B cell (primary cell): Measurements from ENCODE around the gene AMDHD1. TPM values are rescaled to one million over a fixed set of nuclear protein-coding genes. Genes with fewer than 3 reads are reported as not detected.

Source experiments
- ATAC-seq: fragments of 200-7000 bp; cut with Tn5 transposase; one replicate; pipeline ENCODE4 v1.10.0; 2021; ENCODE audit warnings: low read depth, mild to moderate bottlenecking, moderate number of reproducible peaks, moderate library complexity
- CTCF ChIA-PET: fragments of 350-600 bp; sonication (Branson Sonifier 250); formaldehyde crosslinking; loops from one replicate; lab custom pipeline; 2021; ENCODE audit warnings: antibody characterized with exemption, inconsistent platforms; lab: Charles Lee
- POLR2A ChIA-PET: fragments of 350-600 bp; sonication (Branson Sonifier 250); formaldehyde crosslinking; loops from one replicate; lab custom pipeline; 2021; ENCODE audit warnings: antibody characterized with exemption; lab: Charles Lee
- DNase-seq: peaks from one replicate; pipeline ENCODE4 v3.0.0; 2013
- H2AFZ ChIP-seq: 2 replicates; pipeline ENCODE4 v1.6.1; 2012; ENCODE audit warnings: mild to moderate bottlenecking, low read depth, low read length; ENCODE audit not compliant: insufficient read depth, poor library complexity, severe bottlenecking
- H3K27ac ChIP-seq, 2 donors: 1 replicate in 1 of 2; 2 replicates in 1 of 2; pipeline ENCODE4 v1.5.1; 2012 to 2013; ENCODE audit warnings: low read length in 2 of 2, mild to moderate bottlenecking in 2 of 2, moderate library complexity in 1 of 2
- H3K27me3 ChIP-seq, 4 experiments: fragments of 200-600 bp in 1 of 4; sonication (generic) in 1 of 4; replicated peaks in 1 of 4; 1 replicate in 2 of 4; 2 replicates in 2 of 4; pipeline versions ENCODE4 v1.6.1 to v1.7.0; 2013 to 2016; ENCODE audit warnings: low read length in 3 of 4, mild to moderate bottlenecking in 2 of 4, mixed read lengths in 1 of 4, moderate library complexity in 1 of 4; ENCODE audit not compliant: insufficient read depth in 4 of 4, control insufficient read depth in 3 of 4; ENCODE audit errors: control extremely low read depth in 1 of 4
- H3K36me3 ChIP-seq, 2 experiments: replicated peaks in 1 of 2; 1 replicate in 1 of 2; 2 replicates in 1 of 2; pipeline versions ENCODE4 v1.6.1 to v1.7.1; 2013; ENCODE audit warnings: low read length in 1 of 2; ENCODE audit not compliant: insufficient read depth in 2 of 2, control insufficient read depth in 1 of 2; ENCODE audit errors: control extremely low read depth in 1 of 2, extremely low read depth in 1 of 2
- H3K4me1 ChIP-seq, 2 donors: fragments of 200-600 bp in 1 of 2; sonication (generic) in 1 of 2; 1 replicate in 1 of 2; 2 replicates in 1 of 2; pipeline versions ENCODE4 v1.5.1 to v1.6.1; 2013 to 2017; ENCODE audit warnings: low read length in 2 of 2; ENCODE audit not compliant: control insufficient read depth in 2 of 2, insufficient read depth in 2 of 2
- H3K4me2 ChIP-seq: replicated peaks from 2 replicates; pipeline ENCODE3; 2012; ENCODE audit warnings: mild to moderate bottlenecking, low read depth, low read length; ENCODE audit not compliant: poor library complexity, severe bottlenecking
- H3K4me3 ChIP-seq, 5 experiments: fragments of 200-600 bp in 1 of 5; sonication (generic) in 1 of 5; 1 replicate in 3 of 5; 2 replicates in 2 of 5; pipeline versions ENCODE4 v1.5.1 to v1.7.0; 2011 to 2016; ENCODE audit warnings: low read length in 4 of 5, mild to moderate bottlenecking in 4 of 5, low read depth in 2 of 5, control low read depth in 1 of 5, moderate library complexity in 1 of 5; ENCODE audit not compliant: insufficient read depth in 1 of 5; ENCODE audit errors: control extremely low read depth in 1 of 5, extremely low read depth in 1 of 5
- H3K79me2 ChIP-seq: fragments of 200-600 bp; sonication (generic); one replicate; pipeline ENCODE4 v1.6.0; 2016; ENCODE audit warnings: low read length; ENCODE audit not compliant: control insufficient read depth, insufficient read depth
- H3K9ac ChIP-seq: fragments of 200-600 bp; sonication (generic); 2 replicates; pipeline ENCODE4 v1.6.1; 2017; ENCODE audit warnings: mild to moderate bottlenecking, low read length, moderate library complexity
- H3K9me3 ChIP-seq, 3 donors: one replicate each; pipeline versions ENCODE4 v1.6.1 to v1.7.1; 2013; ENCODE audit warnings: low read length in 2 of 3; ENCODE audit not compliant: control insufficient read depth in 2 of 3, insufficient read depth in 1 of 3; ENCODE audit errors: control extremely low read depth in 1 of 3
- H4K20me1 ChIP-seq: 2 replicates; pipeline ENCODE4 v1.6.0; 2012; ENCODE audit warnings: mild to moderate bottlenecking, low read length; ENCODE audit not compliant: insufficient read depth, control insufficient read depth, poor library complexity, severe bottlenecking
- H3K27ac Mint-ChIP-seq: one replicate; pipeline ENCODE4 v1.8.0; 2021; ENCODE audit warnings: mixed read lengths
- H3K27me3 Mint-ChIP-seq: one replicate; pipeline ENCODE4 v1.8.0; 2021; ENCODE audit warnings: mixed read lengths
- H3K4me1 Mint-ChIP-seq: one replicate; pipeline ENCODE4 v1.8.0; 2021; ENCODE audit warnings: mixed read lengths
- H3K4me3 Mint-ChIP-seq: one replicate; pipeline ENCODE4 v1.8.0; 2021; ENCODE audit warnings: mixed read lengths
- H3K9me3 Mint-ChIP-seq: one replicate; pipeline ENCODE4 v1.8.0; 2022; ENCODE audit warnings: mixed read lengths; ENCODE audit not compliant: insufficient read depth
- EZH2 ChIP-seq: IDR thresholded peaks from 2 replicates; pipeline ENCODE4 v1.6.1; 2012; ENCODE audit warnings: borderline replicate concordance, low read depth, mild to moderate bottlenecking, moderate library complexity, low read length; ENCODE audit not compliant: insufficient read depth, poor library complexity, severe bottlenecking
- WGBS: methylation state at CpG from one replicate; pipeline ENCODE4 v1.1.5; 2013; ENCODE audit warnings: missing lambda C conversion rate; ENCODE audit not compliant: insufficient coverage; 5-methylcytosine and 5-hydroxymethylcytosine counted together
- intact Hi-C: fragments of 100-400 bp; cut with micrococcal nuclease; formaldehyde crosslinking; loops from one replicate; pipeline ENCODE4 v1.10.0; 2022
- polyA plus RNA-seq: library from polyadenylated mRNA; depleted of rRNA; stranded (reverse); fragments of >200 nt; gene quantifications from 2 replicates; pipeline ENCODE4 v1.2.3, GENCODE V29; 2012
- total RNA-seq, 2 donors: library from RNA; stranded (reverse); fragments of 120-200 nt in 1 of 2; gene quantifications; 1 replicate in 1 of 2; 2 replicates in 1 of 2; pipeline versions ENCODE4 v1.2.3 to v1.2.4, GENCODE V29; 2013 to 2022
- TF ChIP-seq, protein P1 (sequence below): fragments of 200-600 bp; IDR thresholded peaks from one replicate; pipeline ENCODE4 v1.8.0; 2022; ENCODE audit warnings: antibody characterized with exemption, mild to moderate bottlenecking

AMDHD1 gene
- total and polyA plus RNA-seq, 2 donors (not counting 1 experiment from before 2014, with no cell fraction given): 1.5 to 2.3 TPM

DNA sequence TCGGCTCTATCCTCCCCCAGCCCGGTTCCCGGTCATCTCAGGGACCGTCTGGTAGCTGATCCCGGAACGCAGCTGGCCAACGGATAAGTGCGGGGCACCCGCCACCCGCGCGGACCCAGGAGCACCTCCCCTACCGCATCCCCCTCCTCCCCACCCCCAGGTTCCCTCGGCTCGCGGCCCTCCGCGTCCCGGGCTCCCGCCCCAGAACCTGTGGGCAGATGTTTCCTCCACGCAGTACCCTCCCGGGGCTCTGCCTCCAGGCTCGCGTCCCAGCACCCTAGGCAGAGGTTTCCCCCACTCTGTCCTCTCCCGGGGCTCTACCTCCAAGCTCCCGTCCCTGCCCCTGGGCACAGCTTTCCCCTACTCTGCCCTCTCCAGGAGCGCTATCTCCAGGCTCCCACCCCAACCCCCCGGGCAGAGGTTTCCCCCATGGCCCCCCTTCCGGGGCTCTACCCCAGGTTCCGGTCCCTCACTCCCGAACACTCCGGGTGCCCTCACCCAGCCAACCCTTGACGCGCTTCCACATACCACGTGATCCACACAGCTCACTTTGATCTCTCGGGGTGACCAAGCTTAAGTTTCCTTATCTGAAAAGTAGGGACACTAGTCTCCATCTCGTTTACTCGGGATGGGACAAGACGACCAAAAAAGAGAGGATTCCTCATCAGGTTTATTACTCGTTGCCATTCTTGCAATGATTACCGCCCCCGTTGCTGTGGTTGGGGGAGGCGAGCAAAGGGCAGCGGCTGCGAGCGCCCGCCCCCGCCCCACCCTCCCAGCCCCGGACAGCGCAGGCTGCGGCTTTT, 404 bp upstream of the AMDHD1 start, which contains the start of gene CCDC38:
Gene CCDC38, minus strand, starts transcription at position 91 of the 806 bp plus-strand sequence. CDS start 6,105 bp downstream, outside the sequence.
- no peaks in the 10 kb centered on the region for H4K20me1 ChIP-seq
- TF ChIP-seq, protein P1, sequence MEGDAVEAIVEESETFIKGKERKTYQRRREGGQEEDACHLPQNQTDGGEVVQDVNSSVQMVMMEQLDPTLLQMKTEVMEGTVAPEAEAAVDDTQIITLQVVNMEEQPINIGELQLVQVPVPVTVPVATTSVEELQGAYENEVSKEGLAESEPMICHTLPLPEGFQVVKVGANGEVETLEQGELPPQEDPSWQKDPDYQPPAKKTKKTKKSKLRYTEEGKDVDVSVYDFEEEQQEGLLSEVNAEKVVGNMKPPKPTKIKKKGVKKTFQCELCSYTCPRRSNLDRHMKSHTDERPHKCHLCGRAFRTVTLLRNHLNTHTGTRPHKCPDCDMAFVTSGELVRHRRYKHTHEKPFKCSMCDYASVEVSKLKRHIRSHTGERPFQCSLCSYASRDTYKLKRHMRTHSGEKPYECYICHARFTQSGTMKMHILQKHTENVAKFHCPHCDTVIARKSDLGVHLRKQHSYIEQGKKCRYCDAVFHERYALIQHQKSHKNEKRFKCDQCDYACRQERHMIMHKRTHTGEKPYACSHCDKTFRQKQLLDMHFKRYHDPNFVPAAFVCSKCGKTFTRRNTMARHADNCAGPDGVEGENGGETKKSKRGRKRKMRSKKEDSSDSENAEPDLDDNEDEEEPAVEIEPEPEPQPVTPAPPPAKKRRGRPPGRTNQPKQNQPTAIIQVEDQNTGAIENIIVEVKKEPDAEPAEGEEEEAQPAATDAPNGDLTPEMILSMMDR: no peak
- no peak for TF ChIP-seq EZH2
- intact Hi-C loops: loop anchor here (2.0 to 5.0 kb wide), 6 partner anchors 56 to 940 kb away; partner anchors contain the start of genes LTA4H, NDUFA12 and SNRPF

More for the DNA sequence above, 404 bp upstream of the AMDHD1 start, which contains the start of gene CCDC38:
- Mint-ChIP-seq H3K27me3 (no peaks in the 10 kb centered on the region), H3K9me3 (no peaks in the 10 kb centered on the region), H3K4me1 (peaks cover 10% of the 10 kb centered on the region), H3K27ac (peak within 1 kb of the TSS; percentile 92), H3K4me3 (peak within 1 kb of the TSS; percentile 98)
- H2AFZ ChIP-seq: peak within 1 kb of the TSS; percentile 98
- H3K79me2 ChIP-seq: no peaks in the 10 kb centered on the region
- no peaks in the 10 kb centered on the region for H3K36me3 ChIP-seq
- peak; percentile 85 for DNase-seq
- no peaks in the 10 kb centered on the region for H3K27me3 ChIP-seq
- peak; percentile 88 for ATAC-seq
- H3K4me2 ChIP-seq: peak within 1 kb of the TSS; percentile 79
- peak within 1 kb of the TSS; percentile 68 to 94 (median 89) for H3K4me3 ChIP-seq
- WGBS: 0% methylated on average over 39 of the region's 51 CpGs
- ChIA-PET CTCF (interaction anchor here (0.6 to 3.3 kb wide), 9 partner anchors 16 to 576 kb away, joined by 3 to 24 read pairs (median 4); partner anchors contain the start of gene LTA4H), POLR2A (interaction anchor here (0.9 to 1.5 kb wide), 5 partner anchors 17 to 460 kb away, joined by 3 to 4 read pairs (median 3); partner anchors contain the start of gene LTA4H)
- H3K9ac ChIP-seq: peak within 1 kb of the TSS; percentile 92
- peak within 1 kb of the TSS; percentile 71 to 87 for H3K27ac ChIP-seq
- peaks cover 9 to 11% of the 10 kb centered on the region in 2 donors for H3K4me1 ChIP-seq
- H3K9me3 ChIP-seq: peaks cover 0 to 1% (median 0%) of the 10 kb centered on the region in 3 donors
